ENCODE measurements around the gene NDUFA1. TPM values are rescaled to one million over a fixed set of nuclear protein-coding genes. Genes with fewer than 3 reads are reported as not detected.
"Not testable (repeated sequence)": the region's sequence is repeated elsewhere in the genome, so short reads cannot be mapped to it uniquely, and the experiment has no call there.

The NDUFA1 gene
- total RNA-seq, 1 experiment from 2014 or later: 133 TPM

GRCh38 chrX:119891961-119892692 is 20.5 kb downstream of the NDUFA1 start:
- DNase-seq (ENCODE audit: low read depth); in situ Hi-C loops (cut with HindIII; ENCODE audit: low pct_unique_long_range_greater_than_20kb, low sequenced_read_pairs): not testable (repeated sequence)

- in situ Hi-C loops (cut with HindIII; ENCODE audit: low pct_unique_long_range_greater_than_20kb, low sequenced_read_pairs): no loop called here
- DNase-seq (ENCODE audit: low read depth): no peak
These were observed 24.3 kb downstream of the NDUFA1 start, which contains the start of gene AKAP14 for GRCh38 chrX:119895843-119896326. AKAP14 (plus strand) TSS chrX:119895893; CDS start chrX:119903224, 7,331 bp downstream.

- in situ Hi-C loops (cut with HindIII; ENCODE audit: low pct_unique_long_range_greater_than_20kb, low sequenced_read_pairs): no loop called here
- DNase-seq (ENCODE audit: low read depth): no peak
These were observed 27.5 kb downstream of the NDUFA1 start for GRCh38 chrX:119899125-119899524.

- no peak for DNase-seq (ENCODE audit: low read depth)
- in situ Hi-C loops (cut with HindIII; ENCODE audit: low pct_unique_long_range_greater_than_20kb, low sequenced_read_pairs): no loop called here
These were observed 29.3 kb downstream of the NDUFA1 start for GRCh38 chrX:119900976-119901375.

GRCh38 chrX:119916310-119916709 is 44.7 kb downstream of the NDUFA1 start:
- in situ Hi-C loops (cut with HindIII; ENCODE audit: low pct_unique_long_range_greater_than_20kb, low sequenced_read_pairs): no loop called here

GRCh38 chrX:119917877-119918276 is 46.2 kb downstream of the NDUFA1 start:
- in situ Hi-C loops (cut with HindIII; ENCODE audit: low pct_unique_long_range_greater_than_20kb, low sequenced_read_pairs): no loop called here
- no peak for DNase-seq (ENCODE audit: low read depth)

More at GRCh38 chrX:119916310-119916709, 44.7 kb downstream of the NDUFA1 start:
- DNase-seq (ENCODE audit: low read depth): no peak

- DNase-seq (ENCODE audit: low read depth): no peak
- in situ Hi-C loops (cut with HindIII; ENCODE audit: low pct_unique_long_range_greater_than_20kb, low sequenced_read_pairs): no loop called here
These were observed 48.4 kb downstream of the NDUFA1 start for GRCh38 chrX:119919835-119920585.

GRCh38 chrX:119922391-119922790 is 50.8 kb downstream of the NDUFA1 start:
- in situ Hi-C loops (cut with HindIII; ENCODE audit: low pct_unique_long_range_greater_than_20kb, low sequenced_read_pairs): not testable (repeated sequence)

More at GRCh38 chrX:119922391-119922790, 50.8 kb downstream of the NDUFA1 start:
- DNase-seq (ENCODE audit: low read depth): not testable (repeated sequence)

Other genes with a start within 250 kb of the NDUFA1 start
- gene SEPTIN6, start 178.7 kb upstream of the NDUFA1 start, total RNA-seq (2014; rRNA removed; shearing (Covaris generic); ENCODE audit: low replicate concordance): 5.3 and 11.7 TPM in 2 replicates
- gene SOWAHD, start 113.2 kb upstream of the NDUFA1 start, total RNA-seq (2014; rRNA removed; shearing (Covaris generic); ENCODE audit: low replicate concordance): 1.5 TPM in 1 of 2 replicates, not detected in the other
- gene RPL39, start 80.2 kb upstream of the NDUFA1 start, total RNA-seq (2014; rRNA removed; shearing (Covaris generic); ENCODE audit: low replicate concordance): 2,019 and 2,237 TPM in 2 replicates
- 0.75 and 1.2 TPM in 2 replicates for gene UPF3B, start 18.9 kb upstream of the NDUFA1 start, total RNA-seq (2014; rRNA removed; shearing (Covaris generic); ENCODE audit: low replicate concordance)
- gene RNF113A, start 99 bp upstream of the NDUFA1 start, total RNA-seq (2014; rRNA removed; shearing (Covaris generic); ENCODE audit: low replicate concordance): 12.7 and 15.8 TPM in 2 replicates
- gene AKAP14, start 24.1 kb downstream of the NDUFA1 start, total RNA-seq (2014; rRNA removed; shearing (Covaris generic); ENCODE audit: low replicate concordance): 0.14 TPM in 1 of 2 replicates, not detected in the other
- 5.7 and 6.5 TPM in 2 replicates for gene NKAP, start 71.9 kb downstream of the NDUFA1 start, total RNA-seq (2014; rRNA removed; shearing (Covaris generic); ENCODE audit: low replicate concordance)
- gene RHOXF2B, start 205.9 kb downstream of the NDUFA1 start, total RNA-seq (2014; rRNA removed; shearing (Covaris generic); ENCODE audit: low replicate concordance): not detected in 2 replicates
- gene RHOXF1, start 244.1 kb downstream of the NDUFA1 start, total RNA-seq (2014; rRNA removed; shearing (Covaris generic); ENCODE audit: low replicate concordance): not detected in 2 replicates

Data from Caki2 (cell line).